Endothelial cell (in vitro differentiated cells): Measurements from ENCODE around the gene PGA4. TPM values are rescaled to one million over a fixed set of nuclear protein-coding genes. Genes with fewer than 3 reads are reported as not detected.
A peak's percentile ranks its signal among the peaks of the same experiment; 100 is the strongest.

Experiments
- DNase-seq: peaks from one replicate; pipeline ENCODE4 v3.0.0; 2021; ENCODE audit warnings: low spot score
- H3K27ac Mint-ChIP-seq: one replicate; pipeline ENCODE4 v1.8.0; 2021; ENCODE audit warnings: mixed read lengths, inconsistent platforms; ENCODE audit not compliant: unreplicated experiment
- H3K27me3 Mint-ChIP-seq: one replicate; pipeline ENCODE4 v1.8.0; 2021; ENCODE audit warnings: mild to moderate bottlenecking, moderate library complexity, mixed read lengths, inconsistent platforms; ENCODE audit not compliant: unreplicated experiment
- H3K36me3 Mint-ChIP-seq: one replicate; pipeline ENCODE4 v1.8.0; 2021; ENCODE audit warnings: mild to moderate bottlenecking, low read depth, mixed read lengths, inconsistent platforms; ENCODE audit not compliant: unreplicated experiment
- H3K4me1 Mint-ChIP-seq: one replicate; pipeline ENCODE4 v1.8.0; 2021; ENCODE audit warnings: mild to moderate bottlenecking, mixed read lengths, inconsistent platforms; ENCODE audit not compliant: unreplicated experiment
- H3K4me3 Mint-ChIP-seq: one replicate; pipeline ENCODE4 v1.8.0; 2021; ENCODE audit warnings: mild to moderate bottlenecking, mixed read lengths, inconsistent platforms; ENCODE audit not compliant: unreplicated experiment
- H3K9me3 Mint-ChIP-seq: one replicate; pipeline ENCODE4 v1.8.0; 2021; ENCODE audit warnings: mixed read lengths, inconsistent platforms; ENCODE audit not compliant: unreplicated experiment
- total RNA-seq: library from RNA; stranded (reverse); fragmentation: NEBNext Ultra II Directional; extraction: Animal tissue kit (Norgen Biotek cat#: 25700); gene quantifications from one replicate; pipeline ENCODE4 v1.2.1, GENCODE V29; 2021; ENCODE audit not compliant: unreplicated experiment
- TF ChIP-seq, protein P1 (sequence below): fragments of 200-600 bp; sonication (generic); IDR thresholded peaks from one replicate; pipeline ENCODE4 v1.5.0; 2021; ENCODE audit warnings: antibody characterized with exemption; ENCODE audit not compliant: unreplicated experiment

The PGA4 gene
- total RNA-seq, 1 donor from 2014 or later, result 0.64 TPM

DNA sequence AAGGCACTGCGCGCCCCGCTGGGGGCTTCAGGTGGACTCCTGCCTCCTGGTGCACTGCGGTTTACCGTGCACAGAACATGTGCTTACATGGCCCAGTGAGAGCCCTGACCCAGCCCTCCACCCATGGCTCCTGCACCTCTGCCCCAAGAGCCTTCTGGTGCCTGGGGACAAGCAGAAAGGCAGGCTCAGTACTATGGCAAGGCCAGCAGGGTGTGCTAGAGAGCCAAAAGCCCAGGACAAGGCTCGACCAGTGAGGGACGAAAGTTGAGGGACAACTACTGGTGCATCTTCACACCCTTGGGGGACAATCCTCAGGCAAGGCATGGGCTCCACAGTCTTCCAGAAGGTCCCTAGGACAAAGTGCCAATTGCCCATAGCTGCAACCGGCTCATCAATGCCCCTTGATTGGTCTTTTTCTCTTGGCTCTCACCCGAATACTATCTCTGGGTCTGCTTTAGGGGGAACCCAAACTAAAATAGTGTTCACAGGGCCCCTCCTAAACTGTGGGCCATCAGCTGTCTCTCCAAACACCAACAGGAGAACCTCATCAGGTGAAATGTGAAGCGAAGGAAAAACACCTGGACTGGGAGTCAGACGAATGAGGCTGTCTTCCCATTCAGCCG lies 32.4 kb downstream of the PGA4 start:
- TF ChIP-seq, protein P1, sequence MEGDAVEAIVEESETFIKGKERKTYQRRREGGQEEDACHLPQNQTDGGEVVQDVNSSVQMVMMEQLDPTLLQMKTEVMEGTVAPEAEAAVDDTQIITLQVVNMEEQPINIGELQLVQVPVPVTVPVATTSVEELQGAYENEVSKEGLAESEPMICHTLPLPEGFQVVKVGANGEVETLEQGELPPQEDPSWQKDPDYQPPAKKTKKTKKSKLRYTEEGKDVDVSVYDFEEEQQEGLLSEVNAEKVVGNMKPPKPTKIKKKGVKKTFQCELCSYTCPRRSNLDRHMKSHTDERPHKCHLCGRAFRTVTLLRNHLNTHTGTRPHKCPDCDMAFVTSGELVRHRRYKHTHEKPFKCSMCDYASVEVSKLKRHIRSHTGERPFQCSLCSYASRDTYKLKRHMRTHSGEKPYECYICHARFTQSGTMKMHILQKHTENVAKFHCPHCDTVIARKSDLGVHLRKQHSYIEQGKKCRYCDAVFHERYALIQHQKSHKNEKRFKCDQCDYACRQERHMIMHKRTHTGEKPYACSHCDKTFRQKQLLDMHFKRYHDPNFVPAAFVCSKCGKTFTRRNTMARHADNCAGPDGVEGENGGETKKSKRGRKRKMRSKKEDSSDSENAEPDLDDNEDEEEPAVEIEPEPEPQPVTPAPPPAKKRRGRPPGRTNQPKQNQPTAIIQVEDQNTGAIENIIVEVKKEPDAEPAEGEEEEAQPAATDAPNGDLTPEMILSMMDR, result peak; percentile 76
- H3K36me3 Mint-ChIP-seq, result peaks cover 8% of the 10 kb centered on the region
- peaks cover 4% of the 10 kb centered on the region for H3K27me3 Mint-ChIP-seq
- peak; percentile 77 for DNase-seq
- H3K4me1 Mint-ChIP-seq, result no peaks in the 10 kb centered on the region
- H3K4me3 Mint-ChIP-seq, result no peak overlapping the region
- H3K9me3 Mint-ChIP-seq, result no peaks in the 10 kb centered on the region
- no peak overlapping the region for H3K27ac Mint-ChIP-seq

DNA sequence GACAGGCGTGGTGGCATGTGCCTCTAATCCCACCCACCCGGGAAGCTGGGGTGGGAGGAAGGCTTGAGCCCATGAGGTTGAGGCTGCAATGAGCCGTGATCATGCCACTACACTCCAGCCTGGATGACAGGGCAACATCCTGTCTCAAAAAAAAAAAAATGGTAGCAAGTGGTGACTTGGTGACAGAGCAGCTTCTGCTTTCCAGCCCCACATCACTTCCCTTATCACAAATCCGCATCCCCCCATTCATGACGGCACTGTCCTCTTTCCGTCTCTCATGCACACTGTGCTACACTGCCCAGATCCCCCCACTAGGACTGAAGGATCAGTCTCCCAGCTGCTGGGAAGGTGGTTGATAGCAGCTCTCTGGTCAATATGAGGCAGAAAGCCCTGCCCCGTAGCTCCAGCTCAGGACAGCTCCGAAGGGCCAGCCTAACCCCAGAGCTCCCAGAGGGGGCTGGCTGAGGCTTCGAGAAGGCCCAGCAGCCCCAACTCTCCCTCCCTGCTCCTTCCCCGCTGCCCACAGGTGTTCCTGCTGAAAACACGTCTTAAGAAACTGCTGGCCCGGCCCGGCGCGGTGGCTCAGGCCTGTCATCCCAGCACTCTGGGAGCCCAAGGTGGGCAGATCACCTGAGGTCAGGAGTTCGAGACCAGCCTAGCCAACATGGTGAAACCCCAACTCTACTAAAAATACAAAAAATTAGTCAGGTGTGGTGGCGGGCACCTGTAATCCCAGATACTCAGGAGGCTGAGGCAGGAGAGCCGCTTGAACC lies 34.7 kb downstream of the PGA4 start:
- Mint-ChIP-seq H3K27ac (no peak overlapping the region), H3K27me3 (peaks cover 2% of the 10 kb centered on the region), H3K36me3 (peaks cover 12% of the 10 kb centered on the region), H3K4me3 (no peak overlapping the region), H3K4me1 (no peaks in the 10 kb centered on the region), H3K9me3 (no peaks in the 10 kb centered on the region)
- no peak for DNase-seq
- TF ChIP-seq, protein P1, result no peak

DNA sequence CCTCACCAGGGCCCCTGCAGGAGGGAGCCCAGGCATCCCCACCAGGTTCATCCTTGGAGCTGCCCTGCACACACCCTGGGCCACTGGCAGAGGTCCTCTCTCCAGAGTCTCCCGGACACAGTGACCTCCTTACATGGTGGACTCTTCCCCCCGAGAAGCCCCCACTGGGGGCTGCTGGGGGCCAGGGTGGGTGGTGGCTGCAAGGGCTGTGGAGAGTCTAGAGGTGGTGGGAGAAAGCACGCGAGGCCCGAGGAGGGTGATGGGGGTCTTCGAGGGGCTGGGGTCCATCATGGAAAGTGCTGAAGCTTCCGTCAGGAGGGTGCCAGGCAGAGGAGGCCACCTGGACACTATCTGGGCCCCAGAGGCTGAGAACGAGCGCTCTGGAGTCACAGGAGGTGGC lies 36.4 kb downstream of the PGA4 start:
- Mint-ChIP-seq H3K36me3 (peaks cover 12% of the 10 kb centered on the region), H3K4me3 (no peak overlapping the region), H3K9me3 (no peaks in the 10 kb centered on the region), H3K27me3 (peaks cover 1% of the 10 kb centered on the region), H3K4me1 (no peaks in the 10 kb centered on the region), H3K27ac (no peak overlapping the region)
- TF ChIP-seq, protein P1, result no peak
- DNase-seq, result no peak

DNA sequence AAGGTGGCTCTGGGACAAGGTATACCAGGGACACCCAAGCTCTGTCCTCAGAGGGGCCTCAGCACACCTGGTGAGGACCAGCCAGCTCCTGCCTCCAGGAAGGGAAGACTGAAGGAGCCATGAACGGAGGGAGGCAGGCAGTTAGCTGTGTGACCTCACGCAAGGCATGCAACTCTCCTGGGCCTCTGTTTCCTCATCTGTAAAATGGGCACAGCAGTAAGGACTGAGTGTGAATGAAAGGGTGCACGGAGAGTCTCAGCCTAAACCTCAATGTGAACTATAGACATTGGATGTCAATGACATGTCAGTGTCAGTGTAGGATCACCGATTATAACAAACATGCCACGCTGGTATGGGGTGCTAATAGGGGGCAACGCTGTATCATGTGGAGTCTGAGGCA lies 37.2 kb downstream of the PGA4 start:
- Mint-ChIP-seq H3K36me3 (peaks cover 12% of the 10 kb centered on the region), H3K27ac (no peak overlapping the region), H3K4me3 (no peak overlapping the region), H3K27me3 (peaks cover 2% of the 10 kb centered on the region), H3K4me1 (no peaks in the 10 kb centered on the region), H3K9me3 (no peaks in the 10 kb centered on the region)
- TF ChIP-seq, protein P1, result no peak
- no peak for DNase-seq

DNA sequence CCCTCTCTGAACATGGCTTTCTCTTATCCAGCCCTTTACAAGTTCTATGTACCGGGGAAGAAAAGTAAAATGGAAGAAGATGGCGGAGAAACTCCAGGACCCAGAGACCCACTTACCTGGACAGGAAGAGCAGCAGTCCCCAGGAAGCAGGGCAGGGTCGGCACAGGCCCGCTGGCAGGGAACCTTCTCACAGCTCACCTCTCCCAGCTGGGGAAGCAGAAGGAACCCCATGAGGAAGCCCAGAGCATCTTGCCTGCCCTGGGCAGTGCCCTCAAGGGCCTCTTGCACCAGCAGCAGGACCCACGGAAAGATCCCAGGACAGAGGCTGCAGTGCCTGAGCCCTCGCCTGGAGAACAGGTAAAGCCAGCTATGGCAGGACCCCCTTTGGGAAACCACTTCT lies 42.2 kb downstream of the PGA4 start:
- H3K36me3 Mint-ChIP-seq, result peaks cover 10% of the 10 kb centered on the region
- no peaks in the 10 kb centered on the region for H3K4me1 Mint-ChIP-seq
- TF ChIP-seq, protein P1, result no peak
- H3K27me3 Mint-ChIP-seq, result peaks cover 5% of the 10 kb centered on the region
- no peaks in the 10 kb centered on the region for H3K9me3 Mint-ChIP-seq
- H3K4me3 Mint-ChIP-seq, result no peak overlapping the region
- DNase-seq, result no peak
- no peak overlapping the region for H3K27ac Mint-ChIP-seq
